HG02678 (cell line): ENCODE measurements around the gene NLGN2.
"Not testable (repeated sequence)": the region's sequence is repeated elsewhere in the genome, so short reads cannot be mapped to it uniquely, and the experiment has no call there.

ENCODE experiments used
- ATAC-seq: cut with Tn5 transposase; IDR thresholded peaks from one replicate; pipeline ENCODE4 v1.9.1; 2021; ENCODE audit warnings: mild to moderate bottlenecking, moderate library complexity; ENCODE audit not compliant: unreplicated experiment

Gene NLGN2

GRCh38 chr17:7407485-7408251, at the start of gene NLGN2:
Gene NLGN2, plus strand, starts transcription at chr17:7407845. Its CDS starts 411 bp downstream, at chr17:7408256.
- no peak for ATAC-seq

- ATAC-seq: no peak
These were observed 45.7 kb upstream of the NLGN2 start for GRCh38 chr17:7361906-7362305.

GRCh38 chr17:7363311-7363710, 44.3 kb upstream of the NLGN2 start:
- no peak for ATAC-seq

- ATAC-seq: not testable (repeated sequence)
These were observed 41.7 kb upstream of the NLGN2 start for GRCh38 chr17:7365963-7366362.

GRCh38 chr17:7367083-7367482, 40.6 kb upstream of the NLGN2 start:
- ATAC-seq: no peak

- ATAC-seq: no peak
These were observed 39.6 kb upstream of the NLGN2 start for GRCh38 chr17:7367918-7368598.

GRCh38 chr17:7368599-7368994, 39.0 kb upstream of the NLGN2 start:
- ATAC-seq: not testable (repeated sequence)

GRCh38 chr17:7369825-7370224, 37.8 kb upstream of the NLGN2 start:
- no peak for ATAC-seq

GRCh38 chr17:7370853-7371252, 36.8 kb upstream of the NLGN2 start:
- no peak for ATAC-seq

- no peak for ATAC-seq
These were observed 33.3 kb upstream of the NLGN2 start for GRCh38 chr17:7374353-7374752.

GRCh38 chr17:7379134-7379533, 28.5 kb upstream of the NLGN2 start:
- ATAC-seq: no peak

- ATAC-seq: no peak
These were observed 27.3 kb upstream of the NLGN2 start for GRCh38 chr17:7380321-7380720.

GRCh38 chr17:7380855-7381683, 26.6 kb upstream of the NLGN2 start, which contains the start of gene TNK1:
Gene TNK1, plus strand, starts transcription at chr17:7381089. Its CDS starts 1,838 bp downstream, at chr17:7382927.
- no peak for ATAC-seq

GRCh38 chr17:7382901-7383300, 24.7 kb upstream of the NLGN2 start:
- no peak for ATAC-seq

- ATAC-seq: no peak
These were observed 24.3 kb upstream of the NLGN2 start for GRCh38 chr17:7383371-7383741.

- peak; percentile 73 for ATAC-seq
These were observed 23.7 kb upstream of the NLGN2 start for GRCh38 chr17:7383742-7384488.

- ATAC-seq: no peak
These were observed 23.1 kb upstream of the NLGN2 start for GRCh38 chr17:7384489-7385081.

GRCh38 chr17:7388856-7389255, 18.8 kb upstream of the NLGN2 start:
- no peak for ATAC-seq

- ATAC-seq: no peak
These were observed 17.4 kb upstream of the NLGN2 start for GRCh38 chr17:7389924-7390910.
